B cell (primary cell): Measurements from ENCODE around the gene ZDHHC7. TPM values are rescaled to one million over a fixed set of nuclear protein-coding genes. Genes with fewer than 3 reads are reported as not detected.

ENCODE experiments used
- ATAC-seq: fragments of 200-7000 bp; cut with Tn5 transposase; one replicate; pipeline ENCODE4 v1.10.0; 2021; ENCODE audit warnings: low read depth, mild to moderate bottlenecking, moderate number of reproducible peaks, moderate library complexity
- CTCF ChIA-PET: fragments of 350-600 bp; sonication (Branson Sonifier 250); formaldehyde crosslinking; loops from one replicate; lab custom pipeline; 2021; ENCODE audit warnings: antibody characterized with exemption, inconsistent platforms; lab: Charles Lee
- POLR2A ChIA-PET: fragments of 350-600 bp; sonication (Branson Sonifier 250); formaldehyde crosslinking; loops from one replicate; lab custom pipeline; 2021; ENCODE audit warnings: antibody characterized with exemption; lab: Charles Lee
- DNase-seq: peaks from one replicate; pipeline ENCODE4 v3.0.0; 2013
- H2AFZ ChIP-seq: 2 replicates; pipeline ENCODE4 v1.6.1; 2012; ENCODE audit warnings: mild to moderate bottlenecking, low read depth, low read length; ENCODE audit not compliant: insufficient read depth, poor library complexity, severe bottlenecking
- H3K27ac ChIP-seq, 2 donors: 1 replicate in 1 of 2; 2 replicates in 1 of 2; pipeline ENCODE4 v1.5.1; 2012 to 2013; ENCODE audit warnings: low read length in 2 of 2, mild to moderate bottlenecking in 2 of 2, moderate library complexity in 1 of 2
- H3K27me3 ChIP-seq, 4 experiments: fragments of 200-600 bp in 1 of 4; sonication (generic) in 1 of 4; replicated peaks in 1 of 4; 1 replicate in 2 of 4; 2 replicates in 2 of 4; pipeline versions ENCODE4 v1.6.1 to v1.7.0; 2013 to 2016; ENCODE audit warnings: low read length in 3 of 4, mild to moderate bottlenecking in 2 of 4, mixed read lengths in 1 of 4, moderate library complexity in 1 of 4; ENCODE audit not compliant: insufficient read depth in 4 of 4, control insufficient read depth in 3 of 4; ENCODE audit errors: control extremely low read depth in 1 of 4
- H3K36me3 ChIP-seq, 2 experiments: replicated peaks in 1 of 2; 1 replicate in 1 of 2; 2 replicates in 1 of 2; pipeline versions ENCODE4 v1.6.1 to v1.7.1; 2013; ENCODE audit warnings: low read length in 1 of 2; ENCODE audit not compliant: insufficient read depth in 2 of 2, control insufficient read depth in 1 of 2; ENCODE audit errors: control extremely low read depth in 1 of 2, extremely low read depth in 1 of 2
- H3K4me1 ChIP-seq, 2 donors: fragments of 200-600 bp in 1 of 2; sonication (generic) in 1 of 2; 1 replicate in 1 of 2; 2 replicates in 1 of 2; pipeline versions ENCODE4 v1.5.1 to v1.6.1; 2013 to 2017; ENCODE audit warnings: low read length in 2 of 2; ENCODE audit not compliant: control insufficient read depth in 2 of 2, insufficient read depth in 2 of 2
- H3K4me2 ChIP-seq: replicated peaks from 2 replicates; pipeline ENCODE3; 2012; ENCODE audit warnings: mild to moderate bottlenecking, low read depth, low read length; ENCODE audit not compliant: poor library complexity, severe bottlenecking
- H3K4me3 ChIP-seq, 5 experiments: fragments of 200-600 bp in 1 of 5; sonication (generic) in 1 of 5; 1 replicate in 3 of 5; 2 replicates in 2 of 5; pipeline versions ENCODE4 v1.5.1 to v1.7.0; 2011 to 2016; ENCODE audit warnings: low read length in 4 of 5, mild to moderate bottlenecking in 4 of 5, low read depth in 2 of 5, control low read depth in 1 of 5, moderate library complexity in 1 of 5; ENCODE audit not compliant: insufficient read depth in 1 of 5; ENCODE audit errors: control extremely low read depth in 1 of 5, extremely low read depth in 1 of 5
- H3K79me2 ChIP-seq: fragments of 200-600 bp; sonication (generic); one replicate; pipeline ENCODE4 v1.6.0; 2016; ENCODE audit warnings: low read length; ENCODE audit not compliant: control insufficient read depth, insufficient read depth
- H3K9ac ChIP-seq: fragments of 200-600 bp; sonication (generic); 2 replicates; pipeline ENCODE4 v1.6.1; 2017; ENCODE audit warnings: mild to moderate bottlenecking, low read length, moderate library complexity
- H3K9me3 ChIP-seq, 3 donors: one replicate each; pipeline versions ENCODE4 v1.6.1 to v1.7.1; 2013; ENCODE audit warnings: low read length in 2 of 3; ENCODE audit not compliant: control insufficient read depth in 2 of 3, insufficient read depth in 1 of 3; ENCODE audit errors: control extremely low read depth in 1 of 3
- H4K20me1 ChIP-seq: 2 replicates; pipeline ENCODE4 v1.6.0; 2012; ENCODE audit warnings: mild to moderate bottlenecking, low read length; ENCODE audit not compliant: insufficient read depth, control insufficient read depth, poor library complexity, severe bottlenecking
- H3K27ac Mint-ChIP-seq: one replicate; pipeline ENCODE4 v1.8.0; 2021; ENCODE audit warnings: mixed read lengths
- H3K27me3 Mint-ChIP-seq: one replicate; pipeline ENCODE4 v1.8.0; 2021; ENCODE audit warnings: mixed read lengths
- H3K4me1 Mint-ChIP-seq: one replicate; pipeline ENCODE4 v1.8.0; 2021; ENCODE audit warnings: mixed read lengths
- H3K4me3 Mint-ChIP-seq: one replicate; pipeline ENCODE4 v1.8.0; 2021; ENCODE audit warnings: mixed read lengths
- H3K9me3 Mint-ChIP-seq: one replicate; pipeline ENCODE4 v1.8.0; 2022; ENCODE audit warnings: mixed read lengths; ENCODE audit not compliant: insufficient read depth
- EZH2 ChIP-seq: IDR thresholded peaks from 2 replicates; pipeline ENCODE4 v1.6.1; 2012; ENCODE audit warnings: borderline replicate concordance, low read depth, mild to moderate bottlenecking, moderate library complexity, low read length; ENCODE audit not compliant: insufficient read depth, poor library complexity, severe bottlenecking
- WGBS: methylation state at CpG from one replicate; pipeline ENCODE4 v1.1.5; 2013; ENCODE audit warnings: missing lambda C conversion rate; ENCODE audit not compliant: insufficient coverage; 5-methylcytosine and 5-hydroxymethylcytosine counted together
- intact Hi-C: fragments of 100-400 bp; cut with micrococcal nuclease; formaldehyde crosslinking; loops from one replicate; pipeline ENCODE4 v1.10.0; 2022
- polyA plus RNA-seq: library from polyadenylated mRNA; depleted of rRNA; stranded (reverse); fragments of >200 nt; gene quantifications from 2 replicates; pipeline ENCODE4 v1.2.3, GENCODE V29; 2012
- total RNA-seq, 2 donors: library from RNA; stranded (reverse); fragments of 120-200 nt in 1 of 2; gene quantifications; 1 replicate in 1 of 2; 2 replicates in 1 of 2; pipeline versions ENCODE4 v1.2.3 to v1.2.4, GENCODE V29; 2013 to 2022
- TF ChIP-seq, protein P1 (sequence below): fragments of 200-600 bp; IDR thresholded peaks from one replicate; pipeline ENCODE4 v1.8.0; 2022; ENCODE audit warnings: antibody characterized with exemption, mild to moderate bottlenecking

The ZDHHC7 gene
- total and polyA plus RNA-seq, 2 donors (not counting 1 experiment from before 2014, with no cell fraction given), result 25.2 to 36.1 TPM

DNA sequence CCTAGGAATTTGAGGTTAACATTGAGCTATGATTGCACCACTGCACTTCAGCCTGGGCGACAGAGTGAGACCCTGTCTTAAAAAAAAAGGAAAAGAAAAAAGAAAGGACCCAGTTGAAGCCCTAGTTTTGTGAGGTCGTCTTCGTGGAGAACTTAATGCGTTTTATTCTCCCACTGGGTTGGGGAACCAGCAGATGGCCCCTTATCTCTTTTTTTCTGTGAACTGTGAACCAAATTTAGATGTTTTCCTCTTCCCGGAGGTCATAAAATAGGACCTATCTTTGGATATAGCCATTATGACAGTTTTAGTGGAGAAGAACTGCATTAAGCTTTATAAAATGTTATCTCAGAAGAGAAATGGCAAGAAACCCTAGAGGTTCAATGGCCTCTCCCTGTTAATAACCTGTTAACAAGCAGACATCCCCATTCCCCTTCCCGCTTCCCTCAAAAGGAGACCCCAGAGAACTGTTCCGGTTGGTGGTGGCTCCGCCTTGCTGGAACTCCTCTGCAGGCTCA lies 39.8 kb upstream of the ZDHHC7 start:
- H3K9me3 ChIP-seq, result peaks cover 0 to 5% (median 0%) of the 10 kb centered on the region in 3 donors
- no peak for ATAC-seq
- peaks cover 33% of the 10 kb centered on the region for H3K27me3 Mint-ChIP-seq
- WGBS, result 79% methylated on average over 7 of the region's 8 CpGs
- H3K4me1 Mint-ChIP-seq, result peaks cover 11% of the 10 kb centered on the region
- DNase-seq, result no peak
- no peak overlapping the region for H3K4me3 Mint-ChIP-seq
- no peak overlapping the region for H3K27ac ChIP-seq
- no peak overlapping the region for H3K4me2 ChIP-seq
- no peaks in the 10 kb centered on the region for H3K36me3 ChIP-seq
- H3K27me3 ChIP-seq, result peaks cover 0 to 19% (median 0%) of the 10 kb centered on the region in 4 experiments
- H3K4me3 ChIP-seq, result no peak overlapping the region
- H4K20me1 ChIP-seq, result no peaks in the 10 kb centered on the region
- intact Hi-C loops, result no loop called here
- H3K9me3 Mint-ChIP-seq, result no peaks in the 10 kb centered on the region
- no peak overlapping the region for H2AFZ ChIP-seq
- H3K4me1 ChIP-seq, result peaks cover 14 to 17% of the 10 kb centered on the region in 2 donors
- ChIA-PET CTCF (no interaction called here), POLR2A (no interaction called here)
- no peaks in the 10 kb centered on the region for H3K79me2 ChIP-seq
- H3K9ac ChIP-seq, result no peak overlapping the region
- no peak for TF ChIP-seq EZH2
- TF ChIP-seq, protein P1, sequence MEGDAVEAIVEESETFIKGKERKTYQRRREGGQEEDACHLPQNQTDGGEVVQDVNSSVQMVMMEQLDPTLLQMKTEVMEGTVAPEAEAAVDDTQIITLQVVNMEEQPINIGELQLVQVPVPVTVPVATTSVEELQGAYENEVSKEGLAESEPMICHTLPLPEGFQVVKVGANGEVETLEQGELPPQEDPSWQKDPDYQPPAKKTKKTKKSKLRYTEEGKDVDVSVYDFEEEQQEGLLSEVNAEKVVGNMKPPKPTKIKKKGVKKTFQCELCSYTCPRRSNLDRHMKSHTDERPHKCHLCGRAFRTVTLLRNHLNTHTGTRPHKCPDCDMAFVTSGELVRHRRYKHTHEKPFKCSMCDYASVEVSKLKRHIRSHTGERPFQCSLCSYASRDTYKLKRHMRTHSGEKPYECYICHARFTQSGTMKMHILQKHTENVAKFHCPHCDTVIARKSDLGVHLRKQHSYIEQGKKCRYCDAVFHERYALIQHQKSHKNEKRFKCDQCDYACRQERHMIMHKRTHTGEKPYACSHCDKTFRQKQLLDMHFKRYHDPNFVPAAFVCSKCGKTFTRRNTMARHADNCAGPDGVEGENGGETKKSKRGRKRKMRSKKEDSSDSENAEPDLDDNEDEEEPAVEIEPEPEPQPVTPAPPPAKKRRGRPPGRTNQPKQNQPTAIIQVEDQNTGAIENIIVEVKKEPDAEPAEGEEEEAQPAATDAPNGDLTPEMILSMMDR, result no peak
- no peak overlapping the region for H3K27ac Mint-ChIP-seq

GRCh38 chr16:85049706-85050305 lies 38.5 kb upstream of the ZDHHC7 start:
- Histone ChIP-seq H2AFZ (no peak overlapping the region), H3K36me3 (no peaks in the 10 kb centered on the region), H3K27me3 (peaks cover 0 to 19% (median 0%) of the 10 kb centered on the region in 4 experiments), H3K4me3 (no peak overlapping the region), H4K20me1 (no peaks in the 10 kb centered on the region), H3K9ac (no peak overlapping the region), H3K4me1 (peaks cover 1 to 4% of the 10 kb centered on the region in 2 donors), H3K79me2 (no peaks in the 10 kb centered on the region), H3K4me2 (no peak overlapping the region), H3K27ac (no peak overlapping the region), H3K9me3 (peaks cover 0 to 5% (median 0%) of the 10 kb centered on the region in 3 donors)
- Mint-ChIP-seq H3K9me3 (no peaks in the 10 kb centered on the region), H3K4me1 (no peaks in the 10 kb centered on the region), H3K27ac (no peak overlapping the region), H3K4me3 (no peak overlapping the region), H3K27me3 (peaks cover 37% of the 10 kb centered on the region)
- ATAC-seq (no peak), DNase-seq (no peak)
- ChIA-PET POLR2A (no interaction called here), CTCF (no interaction called here)
- intact Hi-C loops, result no loop called here
- TF ChIP-seq EZH2, result no peak
- TF ChIP-seq, protein P1, result no peak
- WGBS, result 82% methylated on average over 9 of the region's 15 CpGs
